ENCODE data around the gene FOXP1.

Gene FOXP1

GRCh38 chr3:71300951-71301393, 282.6 kb downstream of the FOXP1 start:
- no peak for DNase-seq (ENCODE audit: low spot score)
- TF ChIP-seq, protein P1, sequence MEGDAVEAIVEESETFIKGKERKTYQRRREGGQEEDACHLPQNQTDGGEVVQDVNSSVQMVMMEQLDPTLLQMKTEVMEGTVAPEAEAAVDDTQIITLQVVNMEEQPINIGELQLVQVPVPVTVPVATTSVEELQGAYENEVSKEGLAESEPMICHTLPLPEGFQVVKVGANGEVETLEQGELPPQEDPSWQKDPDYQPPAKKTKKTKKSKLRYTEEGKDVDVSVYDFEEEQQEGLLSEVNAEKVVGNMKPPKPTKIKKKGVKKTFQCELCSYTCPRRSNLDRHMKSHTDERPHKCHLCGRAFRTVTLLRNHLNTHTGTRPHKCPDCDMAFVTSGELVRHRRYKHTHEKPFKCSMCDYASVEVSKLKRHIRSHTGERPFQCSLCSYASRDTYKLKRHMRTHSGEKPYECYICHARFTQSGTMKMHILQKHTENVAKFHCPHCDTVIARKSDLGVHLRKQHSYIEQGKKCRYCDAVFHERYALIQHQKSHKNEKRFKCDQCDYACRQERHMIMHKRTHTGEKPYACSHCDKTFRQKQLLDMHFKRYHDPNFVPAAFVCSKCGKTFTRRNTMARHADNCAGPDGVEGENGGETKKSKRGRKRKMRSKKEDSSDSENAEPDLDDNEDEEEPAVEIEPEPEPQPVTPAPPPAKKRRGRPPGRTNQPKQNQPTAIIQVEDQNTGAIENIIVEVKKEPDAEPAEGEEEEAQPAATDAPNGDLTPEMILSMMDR (IDR thresholded peaks at IDR 0.05; ENCODE audit: extremely low read depth, insufficient read depth, missing control alignments): no peak
- in situ Hi-C loops (cut with MboI; ENCODE audit: low pct_unique_long_range_greater_than_20kb, low sequenced_read_pairs, unreplicated experiment): no loop called here

DNA sequence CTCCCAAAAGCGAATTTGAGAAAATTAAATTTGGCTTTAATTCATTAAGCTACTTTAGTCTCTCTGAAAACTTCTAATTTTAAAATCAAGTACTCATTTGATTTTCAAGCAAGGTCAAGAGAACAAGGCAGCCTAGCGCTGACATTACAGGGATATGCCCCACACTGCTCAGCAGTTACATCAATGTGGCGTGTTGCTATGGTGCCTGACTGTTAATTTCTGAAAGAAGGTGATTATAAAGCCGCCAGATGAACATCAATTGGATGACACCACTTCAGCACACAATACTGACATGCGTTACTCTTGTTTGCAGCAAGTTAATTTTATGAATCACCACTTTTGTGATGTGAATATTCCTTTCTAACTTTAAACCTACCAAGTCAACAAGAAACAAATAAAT, 284.4 kb downstream of the FOXP1 start:
- no peak for DNase-seq (ENCODE audit: low spot score)
- in situ Hi-C loops (cut with MboI; ENCODE audit: low pct_unique_long_range_greater_than_20kb, low sequenced_read_pairs, unreplicated experiment): no loop called here
- TF ChIP-seq, protein P1 (IDR thresholded peaks at IDR 0.05; ENCODE audit: extremely low read depth, insufficient read depth, missing control alignments): no peak

DNA sequence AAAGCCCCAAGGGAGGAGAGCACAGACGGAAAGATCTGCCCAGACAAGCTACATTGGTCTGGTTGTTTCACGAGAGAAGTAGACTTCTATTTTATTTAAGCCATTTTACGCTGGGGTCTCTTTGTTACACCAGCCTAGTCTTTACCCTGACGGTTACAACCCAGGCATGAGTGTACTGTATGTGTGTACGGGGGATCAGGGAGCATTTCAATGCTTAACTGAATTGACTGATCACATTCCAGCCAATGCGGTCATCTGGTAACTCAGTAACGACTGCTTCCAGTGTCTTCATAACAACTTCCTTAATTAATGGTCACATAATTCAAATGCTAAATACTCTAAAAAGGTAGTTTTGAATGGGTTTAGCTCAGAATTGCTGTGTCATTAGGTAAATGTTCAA, 288.6 kb downstream of the FOXP1 start:
- in situ Hi-C loops (cut with MboI; ENCODE audit: low pct_unique_long_range_greater_than_20kb, low sequenced_read_pairs, unreplicated experiment): no loop called here
- no peak for DNase-seq (ENCODE audit: low spot score)
- TF ChIP-seq, protein P1 (IDR thresholded peaks at IDR 0.05; ENCODE audit: extremely low read depth, insufficient read depth, missing control alignments): no peak

DNA sequence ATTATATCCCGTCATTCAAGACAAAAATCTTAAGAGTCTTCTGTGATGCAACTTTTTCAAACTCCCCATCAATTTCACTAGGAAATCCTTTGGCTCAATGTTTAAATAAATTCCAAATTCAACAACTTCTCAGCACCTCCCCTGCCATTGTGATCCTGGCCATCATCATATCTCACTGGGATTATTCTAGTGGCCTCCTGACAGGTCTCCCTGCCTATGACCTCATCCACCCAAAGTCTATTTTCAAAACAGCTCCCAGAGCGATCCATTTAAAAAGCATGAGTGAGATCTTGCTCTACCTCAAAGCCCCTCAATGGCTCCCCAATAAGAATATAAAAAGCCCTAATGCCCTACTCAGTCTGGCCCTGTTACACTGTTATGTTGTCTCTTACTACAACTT, 293.2 kb downstream of the FOXP1 start:
- in situ Hi-C loops (cut with MboI; ENCODE audit: low pct_unique_long_range_greater_than_20kb, low sequenced_read_pairs, unreplicated experiment): no loop called here
- no peak for DNase-seq (ENCODE audit: low spot score)
- TF ChIP-seq, protein P1 (IDR thresholded peaks at IDR 0.05; ENCODE audit: extremely low read depth, insufficient read depth, missing control alignments): no peak

DNA sequence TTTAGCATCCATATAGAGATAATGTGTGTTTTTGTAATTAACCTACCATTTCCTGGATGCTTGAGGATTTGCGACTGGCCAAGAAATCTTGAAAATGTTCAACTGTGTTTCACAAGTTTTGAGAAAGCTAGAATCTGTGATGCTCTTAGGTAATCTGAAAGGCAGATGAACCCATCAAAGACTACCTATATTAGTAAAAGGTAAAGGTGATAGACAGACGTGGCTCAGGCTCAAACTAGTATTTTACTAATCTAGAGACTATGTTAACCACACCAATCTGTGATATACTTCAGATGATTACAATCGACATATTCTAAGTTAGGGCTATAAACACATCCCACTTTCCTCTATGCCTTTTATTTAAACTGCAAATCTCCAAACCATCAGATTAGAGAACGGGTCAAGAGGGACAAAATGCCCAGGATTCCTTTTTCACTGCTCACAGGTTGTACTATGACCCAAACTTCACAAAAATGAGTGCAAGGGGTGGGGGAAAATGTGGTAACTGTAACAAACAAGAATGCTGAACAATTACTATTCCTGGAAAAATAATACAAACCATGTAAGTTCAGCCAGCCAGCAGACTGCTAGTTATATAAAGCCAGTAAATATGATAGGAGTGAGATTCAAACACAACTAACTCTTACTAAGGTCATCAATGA, 295.1 kb downstream of the FOXP1 start:
- no peak for DNase-seq (ENCODE audit: low spot score)
- TF ChIP-seq, protein P1 (IDR thresholded peaks at IDR 0.05; ENCODE audit: extremely low read depth, insufficient read depth, missing control alignments): no peak
- in situ Hi-C loops (cut with MboI; ENCODE audit: low pct_unique_long_range_greater_than_20kb, low sequenced_read_pairs, unreplicated experiment): no loop called here

DNA sequence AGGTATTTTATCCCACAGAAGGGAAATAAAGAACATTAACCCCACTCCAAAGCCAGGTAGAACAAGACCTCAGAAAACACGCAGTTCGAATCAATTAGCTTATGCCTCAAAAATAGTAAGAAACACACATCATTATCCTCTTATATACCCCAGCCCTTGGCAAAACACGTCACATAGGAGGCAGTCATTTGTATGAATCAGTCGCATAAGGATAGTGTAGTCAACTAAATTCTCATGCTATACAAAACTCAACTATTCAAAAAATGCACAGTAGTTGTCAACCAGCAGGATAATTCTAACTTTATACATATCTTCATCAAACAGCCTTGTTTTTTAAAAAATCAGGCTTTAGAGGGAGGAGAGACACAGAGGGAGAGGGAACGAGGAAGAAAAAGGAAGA, 298.4 kb downstream of the FOXP1 start:
- no peak for DNase-seq (ENCODE audit: low spot score)
- in situ Hi-C loops (cut with MboI; ENCODE audit: low pct_unique_long_range_greater_than_20kb, low sequenced_read_pairs, unreplicated experiment): no loop called here
- TF ChIP-seq, protein P1 (IDR thresholded peaks at IDR 0.05; ENCODE audit: extremely low read depth, insufficient read depth, missing control alignments): no peak

All from GM13977 (cell line).